ENCODE results near the gene MIPOL1.

DNA sequence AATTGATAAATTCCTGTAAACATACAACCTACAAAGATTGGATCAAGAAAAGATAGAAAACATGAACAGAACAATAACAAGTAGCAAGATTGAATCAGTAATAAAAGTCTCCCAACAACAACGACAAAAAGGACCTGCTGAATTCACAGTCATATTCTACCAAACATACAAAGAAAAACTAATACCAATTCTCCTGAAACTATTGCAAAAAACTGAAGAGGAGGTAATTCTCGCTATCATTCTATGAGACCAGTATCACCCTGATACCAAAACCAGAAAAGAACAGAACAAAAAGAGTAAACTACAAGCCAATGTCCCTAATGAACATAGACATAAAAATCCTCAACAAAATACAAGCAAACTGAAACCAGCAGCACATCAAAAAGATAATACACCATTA, 39.8 kb upstream of the MIPOL1 start:
- TF ChIP-seq ZNF274 (CRISPR knock-in tag; IDR thresholded peaks at IDR 0.05) = no peak
- TF ChIP-seq, protein P1, sequence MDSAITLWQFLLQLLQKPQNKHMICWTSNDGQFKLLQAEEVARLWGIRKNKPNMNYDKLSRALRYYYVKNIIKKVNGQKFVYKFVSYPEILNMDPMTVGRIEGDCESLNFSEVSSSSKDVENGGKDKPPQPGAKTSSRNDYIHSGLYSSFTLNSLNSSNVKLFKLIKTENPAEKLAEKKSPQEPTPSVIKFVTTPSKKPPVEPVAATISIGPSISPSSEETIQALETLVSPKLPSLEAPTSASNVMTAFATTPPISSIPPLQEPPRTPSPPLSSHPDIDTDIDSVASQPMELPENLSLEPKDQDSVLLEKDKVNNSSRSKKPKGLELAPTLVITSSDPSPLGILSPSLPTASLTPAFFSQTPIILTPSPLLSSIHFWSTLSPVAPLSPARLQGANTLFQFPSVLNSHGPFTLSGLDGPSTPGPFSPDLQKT (CRISPR knock-in tag; IDR thresholded peaks at IDR 0.05; ENCODE audit: borderline replicate concordance) = no peak
- no peak for TF ChIP-seq GTF2F1 (IDR thresholded peaks at IDR 0.05; ENCODE audit: low read length)
- TF ChIP-seq TBL1XR1 (IDR thresholded peaks at IDR 0.05; ENCODE audit: borderline replicate concordance, low read length, partially characterized antibody) = no peak
- TF ChIP-seq, protein P2, sequence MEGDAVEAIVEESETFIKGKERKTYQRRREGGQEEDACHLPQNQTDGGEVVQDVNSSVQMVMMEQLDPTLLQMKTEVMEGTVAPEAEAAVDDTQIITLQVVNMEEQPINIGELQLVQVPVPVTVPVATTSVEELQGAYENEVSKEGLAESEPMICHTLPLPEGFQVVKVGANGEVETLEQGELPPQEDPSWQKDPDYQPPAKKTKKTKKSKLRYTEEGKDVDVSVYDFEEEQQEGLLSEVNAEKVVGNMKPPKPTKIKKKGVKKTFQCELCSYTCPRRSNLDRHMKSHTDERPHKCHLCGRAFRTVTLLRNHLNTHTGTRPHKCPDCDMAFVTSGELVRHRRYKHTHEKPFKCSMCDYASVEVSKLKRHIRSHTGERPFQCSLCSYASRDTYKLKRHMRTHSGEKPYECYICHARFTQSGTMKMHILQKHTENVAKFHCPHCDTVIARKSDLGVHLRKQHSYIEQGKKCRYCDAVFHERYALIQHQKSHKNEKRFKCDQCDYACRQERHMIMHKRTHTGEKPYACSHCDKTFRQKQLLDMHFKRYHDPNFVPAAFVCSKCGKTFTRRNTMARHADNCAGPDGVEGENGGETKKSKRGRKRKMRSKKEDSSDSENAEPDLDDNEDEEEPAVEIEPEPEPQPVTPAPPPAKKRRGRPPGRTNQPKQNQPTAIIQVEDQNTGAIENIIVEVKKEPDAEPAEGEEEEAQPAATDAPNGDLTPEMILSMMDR (CRISPR knock-in tag; IDR thresholded peaks at IDR 0.05) = no peak
- no peak for TF ChIP-seq SRF (IDR thresholded peaks at IDR 0.05; ENCODE audit: low read depth, low read length)
